ENCODE results near the gene KIFC1. TPM values are rescaled to one million over a fixed set of nuclear protein-coding genes. Genes with fewer than 3 reads are reported as not detected.

KIFC1 gene
- total RNA-seq, 1 donor from 2014 or later, result 0.97 TPM

GRCh38 chr6:33405386-33405940 is 13.8 kb downstream of the KIFC1 start:
- ATAC-seq (ENCODE audit: poor library complexity) (no peak), DNase-seq (no peak)
- intact Hi-C loops (cut with DNase I), result no loop called here

GRCh38 chr6:33406126-33406525 is 14.5 kb downstream of the KIFC1 start:
- intact Hi-C loops (cut with DNase I), result no loop called here
- no peak for DNase-seq
- ATAC-seq (ENCODE audit: poor library complexity), result no peak

- intact Hi-C loops (cut with DNase I), result no loop called here
- no peak for DNase-seq
- no peak for ATAC-seq (ENCODE audit: poor library complexity)
Observed at GRCh38 chr6:33407132-33407718, 15.6 kb downstream of the KIFC1 start.

GRCh38 chr6:33410050-33410710 is 18.6 kb downstream of the KIFC1 start:
- peak; percentile 92 for ATAC-seq (ENCODE audit: poor library complexity)

GRCh38 chr6:33410711-33411631 is 19.3 kb downstream of the KIFC1 start, which contains the start of gene PHF1:
Gene PHF1, plus strand, starts transcription at chr6:33411014. Its CDS starts 1,250 bp downstream, at chr6:33412264.
- intact Hi-C loops (cut with DNase I), result loop anchor here (10.0 kb wide), 1 partner anchor 116 kb away; the partner anchor contains the start of gene RGL2
- ATAC-seq (ENCODE audit: poor library complexity), result peak; percentile 79
- DNase-seq, result no peak

More at GRCh38 chr6:33410050-33410710, 18.6 kb downstream of the KIFC1 start:
- DNase-seq, result peak; percentile 99
- intact Hi-C loops (cut with DNase I), result loop anchor here (10.0 kb wide), 1 partner anchor 115 kb away; the partner anchor contains the start of gene RGL2

GRCh38 chr6:33411632-33412005 is 20.0 kb downstream of the KIFC1 start:
- no peak for ATAC-seq (ENCODE audit: poor library complexity)
- intact Hi-C loops (cut with DNase I), result loop anchor here (10.0 kb wide), 1 partner anchor 117 kb away; the partner anchor contains the start of gene RGL2
- DNase-seq, result no peak

- DNase-seq, result no peak
- intact Hi-C loops (cut with DNase I), result loop anchor here (10.0 kb wide), 1 partner anchor 118 kb away; the partner anchor contains the start of gene RGL2
Observed at GRCh38 chr6:33412140-33413009, 20.8 kb downstream of the KIFC1 start.

GRCh38 chr6:33413241-33414120 is 21.9 kb downstream of the KIFC1 start:
- intact Hi-C loops (cut with DNase I), result loop anchor here (10.0 kb wide), 1 partner anchor 119 kb away; the partner anchor contains the start of gene RGL2
- DNase-seq (no peak), ATAC-seq (ENCODE audit: poor library complexity) (no peak)

More at GRCh38 chr6:33412140-33413009, 20.8 kb downstream of the KIFC1 start:
- ATAC-seq (ENCODE audit: poor library complexity), result no peak

GRCh38 chr6:33414592-33415271 is 23.1 kb downstream of the KIFC1 start:
- DNase-seq, result no peak
- intact Hi-C loops (cut with DNase I), result loop anchor here (10.0 kb wide), 1 partner anchor 120 kb away; the partner anchor contains the start of gene RGL2
- ATAC-seq (ENCODE audit: poor library complexity), result no peak

- intact Hi-C loops (cut with DNase I), result loop anchor here (10.0 kb wide), 1 partner anchor 121 kb away; the partner anchor contains the start of gene RGL2
- no peak for ATAC-seq (ENCODE audit: poor library complexity)
- DNase-seq, result no peak
Observed at GRCh38 chr6:33415831-33416230, 24.2 kb downstream of the KIFC1 start.

GRCh38 chr6:33416386-33417127 is 24.9 kb downstream of the KIFC1 start:
- DNase-seq (no peak), ATAC-seq (ENCODE audit: poor library complexity) (no peak)
- intact Hi-C loops (cut with DNase I), result loop anchor here (10.0 kb wide), 1 partner anchor 122 kb away; the partner anchor contains the start of gene RGL2

GRCh38 chr6:33417128-33417902 is 25.7 kb downstream of the KIFC1 start:
- intact Hi-C loops (cut with DNase I), result loop anchor here (10.0 kb wide), 1 partner anchor 123 kb away; the partner anchor contains the start of gene RGL2
- ATAC-seq (ENCODE audit: poor library complexity) (no peak), DNase-seq (no peak)

- peak; percentile 96 for ATAC-seq (ENCODE audit: poor library complexity)
- DNase-seq, result peak; percentile 100
- intact Hi-C loops (cut with DNase I), result loop anchor here (10.0 kb wide), 1 partner anchor 123 kb away; the partner anchor contains the start of gene RGL2
Observed at GRCh38 chr6:33417903-33418689, 26.5 kb downstream of the KIFC1 start, which contains the start of gene CUTA. Gene CUTA, minus strand, starts transcription at chr6:33418107. Its CDS starts 107 bp downstream, at chr6:33418000.
